Progenitor cell of endocrine pancreas (in vitro differentiated cells): Measurements from ENCODE around the gene TAGLN. TPM values are rescaled to one million over a fixed set of nuclear protein-coding genes. Genes with fewer than 3 reads are reported as not detected.

Source experiments
- DNase-seq: peaks from one replicate; pipeline ENCODE4 v3.0.0; 2021; ENCODE audit warnings: low spot score; ENCODE audit not compliant: unreplicated experiment
- H3K27ac Mint-ChIP-seq: 2 replicates; pipeline ENCODE4 v1.8.0; 2021; ENCODE audit warnings: mild to moderate bottlenecking, moderate library complexity, mixed read lengths
- H3K27me3 Mint-ChIP-seq: 2 replicates; pipeline ENCODE4 v1.8.0; 2021; ENCODE audit warnings: mixed read lengths
- H3K36me3 Mint-ChIP-seq: 2 replicates; pipeline ENCODE4 v1.8.0; 2022; ENCODE audit warnings: mixed read lengths; ENCODE audit not compliant: insufficient read depth
- H3K4me1 Mint-ChIP-seq: 2 replicates; pipeline ENCODE4 v1.8.0; 2021; ENCODE audit warnings: low read depth, mixed read lengths
- H3K4me3 Mint-ChIP-seq: 2 replicates; pipeline ENCODE4 v1.8.0; 2021; ENCODE audit warnings: low read depth, mild to moderate bottlenecking, moderate library complexity, mixed read lengths
- H3K9me3 Mint-ChIP-seq: 2 replicates; pipeline ENCODE4 v1.8.0; 2021; ENCODE audit warnings: low read depth, mixed read lengths
- total RNA-seq: library from RNA; stranded (reverse); gene quantifications from 2 replicates; pipeline ENCODE4 v1.2.1, GENCODE V29; 2021
- TF ChIP-seq, protein P1 (sequence below): fragments of 200-600 bp; sonication (generic); IDR thresholded peaks from one replicate; pipeline ENCODE4 v1.5.0; 2021; ENCODE audit warnings: antibody characterized with exemption, mild to moderate bottlenecking; ENCODE audit not compliant: unreplicated experiment

The TAGLN gene
- total RNA-seq, 1 donor from 2014 or later: 41.4 TPM

DNA sequence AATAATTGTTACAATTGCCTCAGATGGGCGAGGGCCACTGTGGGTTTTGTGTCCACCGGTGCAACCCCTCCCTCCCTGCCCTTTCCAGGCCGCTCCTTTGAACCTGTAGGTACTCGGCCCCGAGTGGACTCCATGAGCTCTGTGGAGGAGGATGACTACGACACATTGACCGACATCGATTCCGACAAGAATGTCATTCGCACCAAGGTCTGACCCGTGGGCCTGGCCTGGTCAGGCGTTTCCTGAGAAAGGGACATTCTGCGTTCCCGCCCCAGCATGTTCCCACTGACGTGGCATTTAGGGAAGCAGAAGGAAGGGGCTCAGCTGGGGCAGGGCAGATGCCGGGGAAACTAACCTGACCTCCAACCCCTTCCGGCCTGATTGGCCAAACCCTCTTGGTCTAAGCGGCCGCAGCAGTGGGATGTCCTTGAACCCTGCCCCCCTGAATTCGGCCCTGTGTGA lies 10.5 kb upstream of the TAGLN start:
- H3K36me3 Mint-ChIP-seq: peaks cover 10% of the 10 kb centered on the region

DNA sequence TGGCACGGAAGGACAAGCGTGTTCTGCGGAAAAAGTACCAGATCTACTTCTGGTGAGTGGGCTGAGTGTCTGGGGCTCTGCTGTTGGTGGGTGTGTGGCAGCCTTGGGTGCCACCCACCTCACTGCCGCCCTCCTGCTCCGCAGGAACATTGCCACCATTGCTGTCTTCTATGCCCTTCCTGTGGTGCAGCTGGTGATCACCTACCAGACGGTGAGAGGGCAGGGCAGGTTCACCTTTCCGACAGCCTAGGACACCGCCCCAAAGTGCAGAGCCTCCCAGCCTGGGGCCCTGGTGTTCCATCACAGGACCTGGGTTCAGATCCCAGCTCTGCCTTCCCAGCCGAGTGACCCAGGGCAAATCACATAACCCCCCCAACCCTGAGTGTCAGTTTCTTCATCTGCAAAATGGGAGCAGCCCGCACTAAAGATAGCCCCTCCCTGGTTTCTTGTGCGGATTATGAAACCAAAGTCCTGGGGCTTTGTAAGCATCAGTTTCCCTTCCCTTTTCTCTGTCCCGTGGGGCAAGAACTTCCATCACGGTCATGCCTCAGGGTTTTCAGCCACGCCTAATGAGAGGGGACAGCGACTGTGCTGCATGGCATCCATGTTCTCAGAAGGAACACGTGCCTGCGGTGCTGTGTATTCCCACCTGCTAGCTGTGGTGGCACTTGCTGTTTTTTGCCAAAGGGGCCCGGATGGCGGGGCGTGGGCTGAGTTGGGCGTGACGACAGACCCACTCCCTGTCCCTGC lies 9.8 kb upstream of the TAGLN start:
- H3K27ac Mint-ChIP-seq: no peak overlapping the region
- TF ChIP-seq, protein P1, sequence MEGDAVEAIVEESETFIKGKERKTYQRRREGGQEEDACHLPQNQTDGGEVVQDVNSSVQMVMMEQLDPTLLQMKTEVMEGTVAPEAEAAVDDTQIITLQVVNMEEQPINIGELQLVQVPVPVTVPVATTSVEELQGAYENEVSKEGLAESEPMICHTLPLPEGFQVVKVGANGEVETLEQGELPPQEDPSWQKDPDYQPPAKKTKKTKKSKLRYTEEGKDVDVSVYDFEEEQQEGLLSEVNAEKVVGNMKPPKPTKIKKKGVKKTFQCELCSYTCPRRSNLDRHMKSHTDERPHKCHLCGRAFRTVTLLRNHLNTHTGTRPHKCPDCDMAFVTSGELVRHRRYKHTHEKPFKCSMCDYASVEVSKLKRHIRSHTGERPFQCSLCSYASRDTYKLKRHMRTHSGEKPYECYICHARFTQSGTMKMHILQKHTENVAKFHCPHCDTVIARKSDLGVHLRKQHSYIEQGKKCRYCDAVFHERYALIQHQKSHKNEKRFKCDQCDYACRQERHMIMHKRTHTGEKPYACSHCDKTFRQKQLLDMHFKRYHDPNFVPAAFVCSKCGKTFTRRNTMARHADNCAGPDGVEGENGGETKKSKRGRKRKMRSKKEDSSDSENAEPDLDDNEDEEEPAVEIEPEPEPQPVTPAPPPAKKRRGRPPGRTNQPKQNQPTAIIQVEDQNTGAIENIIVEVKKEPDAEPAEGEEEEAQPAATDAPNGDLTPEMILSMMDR: no peak
- H3K27me3 Mint-ChIP-seq: no peaks in the 10 kb centered on the region
- peaks cover 10% of the 10 kb centered on the region for H3K36me3 Mint-ChIP-seq
- no peak overlapping the region for H3K4me3 Mint-ChIP-seq
- H3K9me3 Mint-ChIP-seq: no peaks in the 10 kb centered on the region
- no peak for DNase-seq
- H3K4me1 Mint-ChIP-seq: peaks cover 7% of the 10 kb centered on the region

More for the DNA sequence above, 10.5 kb upstream of the TAGLN start:
- DNase-seq: no peak
- Mint-ChIP-seq H3K9me3 (no peaks in the 10 kb centered on the region), H3K27me3 (no peaks in the 10 kb centered on the region), H3K4me3 (no peak overlapping the region), H3K4me1 (peaks cover 14% of the 10 kb centered on the region), H3K27ac (no peak overlapping the region)
- TF ChIP-seq, protein P1: no peak

DNA sequence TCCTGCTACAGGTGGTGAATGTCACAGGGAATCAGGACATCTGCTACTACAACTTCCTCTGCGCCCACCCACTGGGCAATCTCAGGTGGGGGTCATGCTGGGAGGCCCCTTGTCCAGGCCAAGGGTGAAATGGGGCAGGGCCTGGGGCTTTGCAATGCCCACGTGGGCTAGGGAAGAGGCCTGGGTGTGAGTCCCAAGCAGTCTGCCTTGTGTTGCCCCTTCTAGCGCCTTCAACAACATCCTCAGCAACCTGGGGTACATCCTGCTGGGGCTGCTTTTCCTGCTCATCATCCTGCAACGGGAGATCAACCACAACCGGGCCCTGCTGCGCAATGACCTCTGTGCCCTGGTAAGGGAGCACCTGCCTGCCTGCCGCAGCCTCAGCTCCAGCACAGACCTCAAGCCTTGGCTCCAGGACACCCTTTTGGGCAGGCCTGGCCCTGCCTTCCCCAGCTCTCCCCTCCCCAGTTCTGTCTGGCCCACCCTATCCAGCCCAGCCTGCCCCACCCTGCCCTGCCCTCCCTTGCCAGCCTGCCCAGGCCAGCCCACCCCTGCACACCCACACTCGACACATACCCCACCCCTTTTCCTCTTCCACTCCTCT lies 9.1 kb upstream of the TAGLN start:
- no peak for DNase-seq
- H3K9me3 Mint-ChIP-seq: no peaks in the 10 kb centered on the region
- TF ChIP-seq, protein P1: no peak
- H3K4me1 Mint-ChIP-seq: peaks cover 4% of the 10 kb centered on the region
- H3K27ac Mint-ChIP-seq: no peak overlapping the region
- H3K4me3 Mint-ChIP-seq: no peak overlapping the region
- peaks cover 10% of the 10 kb centered on the region for H3K36me3 Mint-ChIP-seq
- no peaks in the 10 kb centered on the region for H3K27me3 Mint-ChIP-seq

DNA sequence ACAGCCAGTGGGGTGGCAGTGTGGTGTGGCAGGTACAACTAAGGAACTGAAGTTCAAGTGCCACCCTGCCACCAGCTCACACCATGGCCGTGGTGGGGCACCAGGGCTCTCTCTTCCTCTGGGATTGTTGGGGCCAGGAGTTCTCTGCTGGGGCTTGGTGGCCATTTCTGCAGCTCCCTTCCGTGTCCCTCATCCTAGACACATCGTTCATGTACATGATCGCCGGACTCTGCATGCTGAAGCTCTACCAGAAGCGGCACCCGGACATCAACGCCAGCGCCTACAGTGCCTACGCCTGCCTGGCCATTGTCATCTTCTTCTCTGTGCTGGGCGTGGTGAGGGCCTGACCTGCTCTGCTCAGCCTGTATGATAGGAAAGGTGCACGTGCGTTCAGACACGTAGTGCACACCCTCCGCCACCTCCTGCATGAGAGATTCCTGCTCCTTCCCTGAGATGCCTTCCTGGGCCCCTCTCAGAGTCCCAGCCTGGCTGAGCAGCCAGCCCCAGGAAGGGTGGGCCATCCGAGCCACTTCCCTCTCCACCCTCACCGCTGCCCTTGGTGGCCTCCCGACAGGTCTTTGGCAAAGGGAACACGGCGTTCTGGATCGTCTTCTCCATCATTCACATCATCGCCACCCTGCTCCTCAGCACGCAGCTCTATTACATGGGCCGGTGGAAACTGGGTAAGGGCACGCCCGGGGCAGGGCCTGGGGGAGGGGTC lies 7.3 kb upstream of the TAGLN start:
- Mint-ChIP-seq H3K27ac (no peak overlapping the region), H3K4me1 (no peaks in the 10 kb centered on the region), H3K9me3 (no peaks in the 10 kb centered on the region), H3K27me3 (no peaks in the 10 kb centered on the region), H3K36me3 (peaks cover 10% of the 10 kb centered on the region), H3K4me3 (no peak overlapping the region)
- no peak for DNase-seq
- TF ChIP-seq, protein P1: no peak

DNA sequence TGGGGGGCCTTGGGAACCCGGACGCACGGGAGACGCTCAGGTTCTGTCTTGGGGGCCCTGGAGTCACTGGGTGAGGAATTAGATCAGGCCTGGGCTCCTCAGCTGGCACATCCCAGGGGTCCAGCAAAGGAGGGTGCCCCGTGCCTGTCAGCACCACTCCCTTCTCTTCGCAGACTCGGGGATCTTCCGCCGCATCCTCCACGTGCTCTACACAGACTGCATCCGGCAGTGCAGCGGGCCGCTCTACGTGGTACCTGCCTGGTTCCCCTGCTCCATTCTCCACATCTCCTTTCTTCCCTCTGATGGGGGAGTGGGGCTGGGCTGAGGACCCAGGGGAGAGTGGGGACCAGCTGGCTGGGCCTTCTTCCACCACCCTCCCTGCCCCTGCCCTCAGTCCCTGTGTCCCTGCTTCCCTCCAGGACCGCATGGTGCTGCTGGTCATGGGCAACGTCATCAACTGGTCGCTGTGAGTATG lies 6.7 kb upstream of the TAGLN start:
- Mint-ChIP-seq H3K4me1 (no peaks in the 10 kb centered on the region), H3K27me3 (no peaks in the 10 kb centered on the region), H3K9me3 (no peaks in the 10 kb centered on the region), H3K36me3 (peaks cover 10% of the 10 kb centered on the region), H3K27ac (no peak overlapping the region), H3K4me3 (no peak overlapping the region)
- TF ChIP-seq, protein P1: no peak
- DNase-seq: no peak
